H1 (cell line): ENCODE data around the gene TCF25. TPM values are rescaled to one million over a fixed set of nuclear protein-coding genes. Genes with fewer than 3 reads are reported as not detected.

Source experiments
- CTCF ChIA-PET: fragments of 300-600 bp; sonication (Branson Sonifier 250); formaldehyde crosslinking; loops from one replicate; lab custom pipeline; 2021; ENCODE audit not compliant: partially characterized antibody; lab: Charles Lee
- POLR2A ChIA-PET: fragments of 300-600 bp; sonication (Branson Sonifier 250); formaldehyde crosslinking; loops from one replicate; lab custom pipeline; 2021; ENCODE audit warnings: inconsistent platforms; ENCODE audit not compliant: partially characterized antibody; lab: Charles Lee
- DNase-seq, 2 experiments: peaks; one replicate each; pipeline versions ENCODE4 v3.0.0 to v3.0.0-alpha.2; 2010 to 2022; ENCODE audit warnings: low spot score in 2 of 2, low read depth in 1 of 2, mixed read lengths in 1 of 2
- FAIRE-seq: peaks from 2 replicates; lab custom pipeline; 2011; peaks lifted over from hg19 to GRCh38; lab: Jason Lieb, UNC
- H2AFZ ChIP-seq: 2 replicates; pipeline ENCODE4 v1.8.1; 2012; ENCODE audit warnings: low read length, inconsistent platforms
- H2AK5ac ChIP-seq: 2 replicates; pipeline ENCODE4 v1.6.1; 2013; ENCODE audit warnings: low read depth, low read length
- H2BK120ac ChIP-seq: replicated peaks from 2 replicates; pipeline ENCODE3; 2013; ENCODE audit warnings: low read depth, low read length, inconsistent platforms
- H2BK12ac ChIP-seq: 2 replicates; pipeline ENCODE4 v1.6.1; 2013; ENCODE audit warnings: low read depth, low read length
- H2BK15ac ChIP-seq: 2 replicates; pipeline ENCODE4 v1.6.1; 2013; ENCODE audit warnings: low read length
- H2BK20ac ChIP-seq: 2 replicates; pipeline ENCODE4 v1.6.1; 2013; ENCODE audit warnings: low read length
- H2BK5ac ChIP-seq: 2 replicates; pipeline ENCODE4 v1.6.1; 2013; ENCODE audit warnings: low read depth, low read length
- H3K14ac ChIP-seq: 2 replicates; pipeline ENCODE4 v1.6.1; 2013; ENCODE audit warnings: inconsistent platforms; ENCODE audit not compliant: insufficient read length
- H3K18ac ChIP-seq: 2 replicates; pipeline ENCODE4 v1.6.1; 2013; ENCODE audit warnings: low read length; ENCODE audit errors: extremely low read depth
- H3K23ac ChIP-seq: 2 replicates; pipeline ENCODE4 v1.6.1; 2013; ENCODE audit warnings: inconsistent platforms; ENCODE audit not compliant: insufficient read length
- H3K23me2 ChIP-seq: 2 replicates; pipeline ENCODE4 v1.6.1; 2013; ENCODE audit warnings: low read depth, low read length
- H3K27ac ChIP-seq: 2 replicates; pipeline ENCODE4 v1.6.1; 2011; ENCODE audit warnings: low read depth, low read length, inconsistent platforms
- H3K27me3 ChIP-seq, 4 experiments: replicated peaks in 1 of 4; 1 replicate in 1 of 4; 2 replicates in 3 of 4; pipeline versions ENCODE4 v1.6.1 to v1.8.1; 2011 to 2013; ENCODE audit warnings: low read length in 3 of 4, mild to moderate bottlenecking in 3 of 4, inconsistent platforms in 2 of 4, mixed read lengths in 2 of 4, moderate library complexity in 1 of 4; ENCODE audit not compliant: control insufficient read depth in 3 of 4, insufficient read depth in 3 of 4; ENCODE audit errors: extremely low read depth in 1 of 4
- H3K36me3 ChIP-seq, 4 experiments: 2 replicates each; pipeline versions ENCODE4 v1.6.1 to v1.8.1; 2011 to 2013; ENCODE audit warnings: mild to moderate bottlenecking in 4 of 4, low read length in 3 of 4, moderate library complexity in 2 of 4, control low read depth in 1 of 4, inconsistent platforms in 1 of 4; ENCODE audit not compliant: insufficient read depth in 4 of 4, control insufficient read depth in 2 of 4
- H3K4ac ChIP-seq: replicated peaks from 2 replicates; pipeline ENCODE3; 2013; ENCODE audit warnings: low read length, low read depth, mixed read lengths, inconsistent platforms; ENCODE audit not compliant: insufficient read length
- H3K4me1 ChIP-seq, 4 experiments: replicated peaks in 1 of 4; 1 replicate in 1 of 4; 2 replicates in 3 of 4; pipeline versions ENCODE4 v1.6.1 to v1.8.1; 2011 to 2013; ENCODE audit warnings: low read length in 3 of 4, inconsistent platforms in 2 of 4, mixed read lengths in 1 of 4; ENCODE audit not compliant: insufficient read depth in 4 of 4, control insufficient read depth in 3 of 4
- H3K4me2 ChIP-seq, 2 experiments: 2 replicates each; pipeline versions ENCODE4 v1.6.1 to v1.8.1; 2011 to 2013; ENCODE audit warnings: low read depth in 2 of 2, low read length in 2 of 2, control low read depth in 1 of 2, inconsistent platforms in 1 of 2, mild to moderate bottlenecking in 1 of 2; ENCODE audit not compliant: insufficient read depth in 1 of 2
- H3K4me3 ChIP-seq, 4 experiments: fragments of 200-600, 300-600 bp in 1 of 4; sonication (generic), shearing (Covaris generic), sonication (Bioruptor Twin) in 1 of 4; 2 replicates each; pipeline versions ENCODE4 v1.5.1 to v1.8.1; 2011 to 2016; ENCODE audit warnings: low read length in 4 of 4, low read depth in 3 of 4, control low read depth in 2 of 4, inconsistent platforms in 2 of 4, mild to moderate bottlenecking in 2 of 4, mixed read lengths in 1 of 4, moderate library complexity in 1 of 4; ENCODE audit not compliant: insufficient read depth in 2 of 4; ENCODE audit errors: extremely low read depth in 1 of 4
- H3K56ac ChIP-seq: replicated peaks from 2 replicates; pipeline ENCODE3; 2013; ENCODE audit warnings: low read depth, mild to moderate bottlenecking, mixed read lengths, low read length, inconsistent platforms; ENCODE audit not compliant: insufficient read length
- H3K79me1 ChIP-seq: 2 replicates; pipeline ENCODE4 v1.6.1; 2013; ENCODE audit warnings: low read depth, low read length, control low read depth
- H3K79me2 ChIP-seq, 2 experiments: 2 replicates each; pipeline versions ENCODE4 v1.6.1 to v1.8.1; 2012 to 2013; ENCODE audit warnings: low read length in 2 of 2, mild to moderate bottlenecking in 2 of 2, inconsistent platforms in 1 of 2; ENCODE audit not compliant: insufficient read depth in 2 of 2, control insufficient read depth in 1 of 2
- H3K9ac ChIP-seq, 4 experiments: replicated peaks in 1 of 4; 1 replicate in 1 of 4; 2 replicates in 3 of 4; pipeline versions ENCODE4 v1.6.1 to v1.8.1; 2011 to 2013; ENCODE audit warnings: low read depth in 3 of 4, low read length in 3 of 4, control low read depth in 2 of 4, mild to moderate bottlenecking in 2 of 4, moderate library complexity in 2 of 4, inconsistent platforms in 1 of 4; ENCODE audit errors: extremely low read depth in 1 of 4
- H3K9me3 ChIP-seq, 2 experiments: 2 replicates each; pipeline versions ENCODE4 v1.6.1 to v1.8.1; 2012 to 2013; ENCODE audit warnings: mild to moderate bottlenecking in 2 of 2, moderate library complexity in 2 of 2, control low read depth in 1 of 2, inconsistent platforms in 1 of 2, low read depth in 1 of 2, low read length in 1 of 2, mixed read lengths in 1 of 2; ENCODE audit not compliant: insufficient read depth in 2 of 2
- H4K20me1 ChIP-seq, 2 experiments: replicated peaks in 1 of 2; 2 replicates each; pipeline versions ENCODE3 to v1.8.1; 2011 to 2013; ENCODE audit warnings: inconsistent platforms in 2 of 2, low read length in 2 of 2, mild to moderate bottlenecking in 1 of 2; ENCODE audit not compliant: insufficient read depth in 2 of 2, control insufficient read depth in 1 of 2
- H4K5ac ChIP-seq: 2 replicates; pipeline ENCODE4 v1.6.1; 2013; ENCODE audit warnings: low read length, low read depth, mixed read lengths, inconsistent platforms; ENCODE audit not compliant: insufficient read length
- H4K8ac ChIP-seq: 2 replicates; pipeline ENCODE4 v1.8.0; 2013; ENCODE audit warnings: mild to moderate bottlenecking, moderate library complexity, low read length, inconsistent platforms; ENCODE audit not compliant: insufficient read depth; ENCODE audit errors: extremely low read depth
- H4K91ac ChIP-seq: replicated peaks from 2 replicates; pipeline ENCODE3; 2013; ENCODE audit warnings: low read length, mixed read lengths, inconsistent platforms; ENCODE audit not compliant: insufficient read length
- GTF2F1 ChIP-seq: IDR thresholded peaks from 2 replicates; pipeline ENCODE4 v1.6.1; 2012; ENCODE audit warnings: low read depth, low read length, improper control_type of control experiment, borderline replicate concordance
- JUND ChIP-seq: IDR thresholded peaks from 2 replicates; pipeline ENCODE4 v1.6.1; 2011; ENCODE audit warnings: mild to moderate bottlenecking, improper control_type of control experiment, low read length
- NANOG ChIP-seq: IDR thresholded peaks from 2 replicates; pipeline ENCODE4 v1.6.1; 2011; ENCODE audit warnings: low read length, low read depth, mild to moderate bottlenecking, inconsistent platforms; ENCODE audit not compliant: insufficient read depth, poor library complexity, severe bottlenecking
- RXRA ChIP-seq: IDR thresholded peaks from 2 replicates; pipeline ENCODE4 v1.6.1; 2011; ENCODE audit warnings: low read depth, mild to moderate bottlenecking, low read length, moderate library complexity; ENCODE audit not compliant: insufficient read depth
- WGBS, 2 experiments: shearing (Covaris generic) in 1 of 2; methylation state at CpG; one replicate each; pipeline versions ENCODE4 v1.1.6 to v1.1.7; 2013 to 2015; ENCODE audit warnings: low lambda C conversion rate in 2 of 2, mixed read lengths in 2 of 2, inconsistent platforms in 1 of 2, low coverage in 1 of 2, missing lambda C conversion rate in 1 of 2; ENCODE audit not compliant: insufficient replicate concordance in 2 of 2, insufficient coverage in 1 of 2, insufficient read length in 1 of 2; ENCODE audit errors: extremely low coverage in 1 of 2, missing lambda C conversion rate in 1 of 2; 5-methylcytosine and 5-hydroxymethylcytosine counted together
- polyA plus RNA-seq, 7 experiments: library from polyadenylated mRNA; depleted of rRNA in 3 of 7; stranded (reverse) in 5 of 7; unstranded in 2 of 7; fragments of >200 nt in 5 of 7; fragments of 200-250 nt in 2 of 7; gene quantifications; 1 replicate in 5 of 7; 2 replicates in 1 of 7; 4 replicates in 1 of 7; pipeline versions ENCODE4 v1.2.1 to v1.2.3, GENCODE V29; 2011 to 2013; ENCODE audit warnings: missing spikeins in 2 of 7, mixed read lengths in 2 of 7
- total RNA-seq: library from RNA; stranded (reverse); fragmentation: NEBNext Ultra II Directional; extraction: Animal tissue kit (Norgen Biotek cat#: 25700); gene quantifications from 2 replicates; pipeline ENCODE4 v1.2.1, GENCODE V29; 2021
- TF ChIP-seq, protein P1 (sequence below): IDR thresholded peaks from 2 replicates; pipeline ENCODE4 v1.6.1; 2011; ENCODE audit warnings: low read length, improper control_type of control experiment

The TCF25 gene
- total and polyA plus RNA-seq, 2 of the 8 experiments (the other 6 are each of a cell fraction or from before 2014, with no cell fraction given): 78.1 to 102 TPM

DNA sequence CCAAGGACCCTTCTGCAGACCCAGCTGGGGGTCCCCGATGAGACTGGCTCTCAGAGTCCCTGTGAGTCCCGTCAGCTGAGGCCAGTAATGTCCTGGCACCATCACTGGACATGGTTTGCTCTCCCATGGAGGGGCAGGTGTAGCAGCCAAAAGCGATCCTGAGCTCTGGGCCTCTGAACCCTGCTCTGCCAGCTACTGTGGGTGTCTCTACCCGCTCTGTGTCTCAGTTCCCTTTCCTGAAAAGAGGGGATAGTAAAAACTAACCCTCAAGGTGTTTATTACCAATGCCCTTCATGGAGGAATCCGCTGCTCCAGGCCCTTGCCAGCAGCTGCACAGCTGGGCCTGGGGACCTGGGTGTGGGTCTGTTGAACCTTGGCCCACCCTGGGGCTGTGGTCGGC, 58.6 kb downstream of the TCF25 start:
- Histone ChIP-seq H3K18ac (no peak overlapping the region), H3K23ac (no peak overlapping the region), H3K23me2 (no peaks in the 10 kb centered on the region), H3K4me3 (no peak overlapping the region), H3K36me3 (peaks cover 14 to 52% (median 33%) of the 10 kb centered on the region in 4 experiments; a peak in 6 of 8 replicates), H2AK5ac (no peak overlapping the region), H3K4me1 (no peaks in the 10 kb centered on the region), H3K56ac (no peak overlapping the region), H2AFZ (no peak overlapping the region), H4K5ac (no peak overlapping the region), H3K9ac (no peak overlapping the region), H2BK120ac (no peak overlapping the region), H2BK12ac (no peak overlapping the region), H3K79me2 (peaks cover 0 to 5% of the 10 kb centered on the region in 2 experiments; a peak in 2 of 4 replicates), H3K27me3 (no peaks in the 10 kb centered on the region), H2BK15ac (no peak overlapping the region), H3K9me3 (no peaks in the 10 kb centered on the region), H3K79me1 (peaks cover 6% of the 10 kb centered on the region; the same call in 1 of the 2 replicates), H4K91ac (no peak overlapping the region), H3K4me2 (no peak overlapping the region), H3K27ac (no peak overlapping the region), H4K8ac (peak overlapping the region; percentile 85), H3K14ac (no peak overlapping the region), H3K4ac (no peak overlapping the region), H2BK20ac (no peak overlapping the region), H2BK5ac (no peak overlapping the region), H4K20me1 (peaks cover 7 to 30% of the 10 kb centered on the region in 2 experiments)
- ChIA-PET CTCF (no interaction called here), POLR2A (interaction anchor here (1.4 kb wide), 1 partner anchor 9 kb away, joined by 3 read pairs; the partner anchor contains the start of gene TUBB3)
- no peak for DNase-seq
- WGBS, 2 experiments: 89% methylated on average over 6 of the region's 6 CpGs; no CpG with 5 or more reads in 1 of the 2 experiments
- FAIRE-seq: no peak
- TF ChIP-seq NANOG (no peak), JUND (no peak), GTF2F1 (no peak), RXRA (no peak)
- TF ChIP-seq, protein P1, sequence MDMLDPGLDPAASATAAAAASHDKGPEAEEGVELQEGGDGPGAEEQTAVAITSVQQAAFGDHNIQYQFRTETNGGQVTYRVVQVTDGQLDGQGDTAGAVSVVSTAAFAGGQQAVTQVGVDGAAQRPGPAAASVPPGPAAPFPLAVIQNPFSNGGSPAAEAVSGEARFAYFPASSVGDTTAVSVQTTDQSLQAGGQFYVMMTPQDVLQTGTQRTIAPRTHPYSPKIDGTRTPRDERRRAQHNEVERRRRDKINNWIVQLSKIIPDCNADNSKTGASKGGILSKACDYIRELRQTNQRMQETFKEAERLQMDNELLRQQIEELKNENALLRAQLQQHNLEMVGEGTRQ: no peak
